Keratinocyte (primary cell): Measurements from ENCODE around the gene ANKRD13D. TPM values are rescaled to one million over a fixed set of nuclear protein-coding genes. Genes with fewer than 3 reads are reported as not detected.

Experiments used
- DNase-seq: peaks from one replicate; pipeline ENCODE4 v3.0.0-alpha.2; 2011; ENCODE audit warnings: low read depth, missing footprints, low spot score
- FAIRE-seq: peaks from 2 replicates; lab custom pipeline; 2011; peaks lifted over from hg19 to GRCh38; lab: Jason Lieb, UNC
- H2AFZ ChIP-seq: 2 replicates; pipeline ENCODE4 v1.6.0; 2012; ENCODE audit warnings: low read length, control low read depth, inconsistent platforms; ENCODE audit not compliant: control insufficient read depth
- H3K27ac ChIP-seq: 2 replicates; pipeline ENCODE4 v1.5.1; 2011; ENCODE audit warnings: low read length; ENCODE audit not compliant: control insufficient read depth, insufficient read depth
- H3K27me3 ChIP-seq: 3 replicates; pipeline ENCODE4 v1.6.0; 2011; ENCODE audit warnings: low read length; ENCODE audit not compliant: control insufficient read depth, insufficient read depth; ENCODE audit errors: extremely low read depth
- H3K36me3 ChIP-seq, 2 experiments: 2 replicates in 1 of 2; 3 replicates in 1 of 2; pipeline ENCODE4 v1.5.1; 2011; ENCODE audit warnings: low read length in 2 of 2, mild to moderate bottlenecking in 1 of 2; ENCODE audit not compliant: control insufficient read depth in 2 of 2, insufficient read depth in 2 of 2; ENCODE audit errors: extremely low read depth in 1 of 2
- H3K4me1 ChIP-seq: 3 replicates; pipeline ENCODE4 v1.5.1; 2011; ENCODE audit warnings: low read length; ENCODE audit not compliant: control insufficient read depth, insufficient read depth; ENCODE audit errors: extremely low read depth
- H3K4me2 ChIP-seq: 3 replicates; pipeline ENCODE4 v1.6.0; 2011; ENCODE audit warnings: low read depth, low read length; ENCODE audit not compliant: control insufficient read depth, insufficient read depth; ENCODE audit errors: extremely low read depth
- H3K4me3 ChIP-seq, 3 experiments: fragments of 200-600 bp in 1 of 3; sonication (generic) in 1 of 3; 2 replicates in 2 of 3; 3 replicates in 1 of 3; pipeline ENCODE4 v1.5.1; 2011 to 2016; ENCODE audit warnings: low read length in 3 of 3, mild to moderate bottlenecking in 3 of 3, control low read depth in 2 of 3, inconsistent platforms in 1 of 3, low read depth in 1 of 3, mixed read lengths in 1 of 3, mixed run types in 1 of 3, moderate library complexity in 1 of 3; ENCODE audit not compliant: control insufficient read depth in 2 of 3, insufficient read depth in 2 of 3; ENCODE audit errors: extremely low read depth in 1 of 3
- H3K79me2 ChIP-seq: 2 replicates; pipeline ENCODE4 v1.6.0; 2012; ENCODE audit warnings: low read length; ENCODE audit not compliant: control insufficient read depth, insufficient read depth
- H3K9ac ChIP-seq: 3 replicates; pipeline ENCODE4 v1.6.0; 2011; ENCODE audit warnings: low read length; ENCODE audit not compliant: control insufficient read depth, insufficient read depth; ENCODE audit errors: extremely low read depth
- H3K9me1 ChIP-seq: 3 replicates; pipeline ENCODE4 v1.6.0; 2011; ENCODE audit warnings: low read length; ENCODE audit not compliant: control insufficient read depth, insufficient read depth; ENCODE audit errors: extremely low read depth
- H3K9me3 ChIP-seq: 2 replicates; pipeline ENCODE4 v1.5.1; 2012; ENCODE audit warnings: low read depth, low read length; ENCODE audit not compliant: control insufficient read depth
- H4K20me1 ChIP-seq: 3 replicates; pipeline ENCODE4 v1.6.0; 2011; ENCODE audit warnings: low read length; ENCODE audit not compliant: control insufficient read depth, insufficient read depth; ENCODE audit errors: extremely low read depth
- CTCF ChIP-seq, 3 experiments: IDR thresholded peaks in 1 of 3; conservative IDR thresholded peaks in 1 of 3; optimal IDR thresholded peaks in 1 of 3; 2 replicates in 2 of 3; 3 replicates in 1 of 3; pipeline versions ENCODE3 to v1.5.1; 2011; ENCODE audit warnings: low read length in 3 of 3, mild to moderate bottlenecking in 3 of 3, moderate library complexity in 2 of 3, control low read depth in 1 of 3, inconsistent platforms in 1 of 3; ENCODE audit not compliant: insufficient read depth in 2 of 3; ENCODE audit errors: extremely low read depth in 1 of 3
- EZH2 ChIP-seq: IDR thresholded peaks from one replicate; pipeline ENCODE4 v1.6.1; 2012; ENCODE audit warnings: inconsistent platforms, mild to moderate bottlenecking, low read length, moderate library complexity
- dilution Hi-C: fragments of 300-500 bp; cut with MboI; formaldehyde crosslinking; loops from one replicate; pipeline ENCODE4 v1.7.0; 2020; ENCODE audit warnings: low sequenced_read_pairs; ENCODE audit not compliant: extremely low pct_ligation_motif_present
- polyA plus RNA-seq, 5 experiments: library from polyadenylated mRNA; depleted of rRNA in 3 of 5; stranded (reverse) in 3 of 5; stranded (forward) in 1 of 5; unstranded in 1 of 5; fragments of >200 nt; gene quantifications; 1 replicate in 1 of 5; 2 replicates in 3 of 5; 3 replicates in 1 of 5; pipeline versions ENCODE4 v1.2.1 to v1.2.3, GENCODE V29; 2011 to 2012; ENCODE audit warnings: missing spikeins in 2 of 5, low read depth in 1 of 5, low replicate concordance in 1 of 5

ANKRD13D gene
- polyA plus RNA-seq, 1 donor (not counting 4 experiments of a cell fraction or from before 2014, with no cell fraction given): 25.0 TPM

GRCh38 chr11:67289651-67290479, 762 bp downstream of the ANKRD13D start:
- dilution Hi-C loops: no loop called here
- TF ChIP-seq EZH2 (no peak), CTCF (optimal IDR thresholded peaks at IDR 0.05 in 1 of 3, IDR thresholded peaks at IDR 0.05 in 1 of 3, conservative IDR thresholded peaks at IDR 0.05 in 1 of 3; ENCODE audit: extremely low read depth in 1 of 3, insufficient read depth in 2 of 3, low read length in 3 of 3) (no peak)
- no peak overlapping the region for H2AFZ ChIP-seq

GRCh38 chr11:67290801-67291200, 1.7 kb downstream of the ANKRD13D start:
- Histone ChIP-seq H3K36me3 (peaks cover 12 to 35% of the 10 kb centered on the region in 2 experiments), H4K20me1 (no peaks in the 10 kb centered on the region), H3K4me3 (no peak overlapping the region), H3K9ac (no peak overlapping the region), H3K27me3 (no peaks in the 10 kb centered on the region), H3K9me3 (peaks cover 2% of the 10 kb centered on the region), H2AFZ (no peak overlapping the region), H3K9me1 (no peaks in the 10 kb centered on the region), H3K79me2 (peaks cover 39% of the 10 kb centered on the region), H3K27ac (no peak overlapping the region), H3K4me2 (peak overlapping the region; percentile 82), H3K4me1 (peaks cover 33% of the 10 kb centered on the region)
- DNase-seq (no peak), FAIRE-seq (no peak)
- dilution Hi-C loops: no loop called here
- TF ChIP-seq CTCF (optimal IDR thresholded peaks at IDR 0.05 in 1 of 3, IDR thresholded peaks at IDR 0.05 in 1 of 3, conservative IDR thresholded peaks at IDR 0.05 in 1 of 3; ENCODE audit: extremely low read depth in 1 of 3, insufficient read depth in 2 of 3, low read length in 3 of 3) (no peak), EZH2 (no peak)

More at GRCh38 chr11:67289651-67290479, 762 bp downstream of the ANKRD13D start:
- Histone ChIP-seq H4K20me1 (no peaks in the 10 kb centered on the region), H3K36me3 (peaks cover 16 to 33% of the 10 kb centered on the region in 2 experiments), H3K9ac (peak overlapping the region; percentile 84), H3K4me3 (peak overlapping the region; percentile 64 to 85 (median 76)), H3K79me2 (peaks cover 33% of the 10 kb centered on the region), H3K27me3 (no peaks in the 10 kb centered on the region), H3K4me1 (peaks cover 33% of the 10 kb centered on the region), H3K9me3 (no peaks in the 10 kb centered on the region), H3K9me1 (no peaks in the 10 kb centered on the region), H3K4me2 (peak overlapping the region; percentile 82), H3K27ac (peak overlapping the region; percentile 58)
- FAIRE-seq: no peak
- no peak for DNase-seq
